HepG2 (cell line): Measurements from ENCODE around the gene MXI1.

ENCODE experiments used
- CHD2 ChIP-seq: IDR thresholded peaks from 2 replicates; pipeline ENCODE4 v1.6.1; 2011; ENCODE audit warnings: low read depth, low read length, improper control_type of control experiment
- DZIP1 ChIP-seq: sonication (generic); formaldehyde crosslinking; IDR thresholded peaks from 2 replicates; pipeline ENCODE4 v1.5.0; 2020; ENCODE audit warnings: mild to moderate bottlenecking, missing genetic modification reagents
- MYC ChIP-seq: sonication (generic); formaldehyde crosslinking; IDR thresholded peaks from 2 replicates; pipeline ENCODE4 v1.9.0; 2021; ENCODE audit warnings: missing genetic modification reagents, borderline replicate concordance
- TF ChIP-seq, protein P1 (sequence below): sonication (generic); formaldehyde crosslinking; IDR thresholded peaks from 2 replicates; pipeline ENCODE4; 2020; ENCODE audit warnings: missing genetic modification reagents, mild to moderate bottlenecking, borderline replicate concordance

GRCh38 chr10:110158051-110159005 is 49.1 kb upstream of the MXI1 start:
- TF ChIP-seq MYC (no peak), DZIP1 (CRISPR knock-in tag) (no peak), CHD2 (no peak)
- TF ChIP-seq, protein P1, sequence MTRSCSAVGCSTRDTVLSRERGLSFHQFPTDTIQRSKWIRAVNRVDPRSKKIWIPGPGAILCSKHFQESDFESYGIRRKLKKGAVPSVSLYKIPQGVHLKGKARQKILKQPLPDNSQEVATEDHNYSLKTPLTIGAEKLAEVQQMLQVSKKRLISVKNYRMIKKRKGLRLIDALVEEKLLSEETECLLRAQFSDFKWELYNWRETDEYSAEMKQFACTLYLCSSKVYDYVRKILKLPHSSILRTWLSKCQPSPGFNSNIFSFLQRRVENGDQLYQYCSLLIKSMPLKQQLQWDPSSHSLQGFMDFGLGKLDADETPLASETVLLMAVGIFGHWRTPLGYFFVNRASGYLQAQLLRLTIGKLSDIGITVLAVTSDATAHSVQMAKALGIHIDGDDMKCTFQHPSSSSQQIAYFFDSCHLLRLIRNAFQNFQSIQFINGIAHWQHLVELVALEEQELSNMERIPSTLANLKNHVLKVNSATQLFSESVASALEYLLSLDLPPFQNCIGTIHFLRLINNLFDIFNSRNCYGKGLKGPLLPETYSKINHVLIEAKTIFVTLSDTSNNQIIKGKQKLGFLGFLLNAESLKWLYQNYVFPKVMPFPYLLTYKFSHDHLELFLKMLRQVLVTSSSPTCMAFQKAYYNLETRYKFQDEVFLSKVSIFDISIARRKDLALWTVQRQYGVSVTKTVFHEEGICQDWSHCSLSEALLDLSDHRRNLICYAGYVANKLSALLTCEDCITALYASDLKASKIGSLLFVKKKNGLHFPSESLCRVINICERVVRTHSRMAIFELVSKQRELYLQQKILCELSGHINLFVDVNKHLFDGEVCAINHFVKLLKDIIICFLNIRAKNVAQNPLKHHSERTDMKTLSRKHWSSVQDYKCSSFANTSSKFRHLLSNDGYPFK (CRISPR knock-in tag) = no peak
